HG03095 (cell line): ENCODE results near the gene ZNF579.
"Not testable (repeated sequence)": the region's sequence is repeated elsewhere in the genome, so short reads cannot be mapped to it uniquely, and the experiment has no call there.

Experiments used
- ATAC-seq: cut with Tn5 transposase; IDR thresholded peaks from one replicate; pipeline ENCODE4 v1.9.1; 2021; ENCODE audit warnings: moderate library complexity; ENCODE audit not compliant: unreplicated experiment

Gene ZNF579

DNA sequence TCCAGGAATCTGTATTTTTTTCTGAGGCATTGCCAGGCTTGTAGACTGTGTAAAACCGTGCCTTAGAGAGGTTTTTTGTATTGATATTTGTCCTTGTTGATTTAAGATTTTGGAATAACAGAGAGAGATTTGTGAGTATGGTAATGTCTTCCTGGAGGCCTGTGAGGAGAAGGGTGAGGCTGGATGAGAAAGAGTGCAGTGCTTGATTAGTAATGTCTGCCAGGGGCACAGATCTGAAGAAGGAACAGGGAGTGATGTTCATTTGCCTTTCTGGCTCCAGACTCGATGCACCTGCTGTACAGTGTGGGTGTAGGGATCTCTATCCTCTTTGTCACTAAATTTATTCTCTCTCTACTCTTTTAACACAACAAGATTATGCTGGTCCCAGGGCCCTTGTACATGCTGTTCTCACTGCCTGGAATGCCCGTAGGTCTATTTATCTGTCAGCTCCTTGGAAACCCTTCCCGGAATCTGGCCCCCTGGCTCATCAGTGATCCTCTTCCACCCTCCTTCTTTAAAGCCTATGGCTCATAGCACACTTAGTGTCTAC, 14.4 kb upstream of the ZNF579 start:
- no peak for ATAC-seq

DNA sequence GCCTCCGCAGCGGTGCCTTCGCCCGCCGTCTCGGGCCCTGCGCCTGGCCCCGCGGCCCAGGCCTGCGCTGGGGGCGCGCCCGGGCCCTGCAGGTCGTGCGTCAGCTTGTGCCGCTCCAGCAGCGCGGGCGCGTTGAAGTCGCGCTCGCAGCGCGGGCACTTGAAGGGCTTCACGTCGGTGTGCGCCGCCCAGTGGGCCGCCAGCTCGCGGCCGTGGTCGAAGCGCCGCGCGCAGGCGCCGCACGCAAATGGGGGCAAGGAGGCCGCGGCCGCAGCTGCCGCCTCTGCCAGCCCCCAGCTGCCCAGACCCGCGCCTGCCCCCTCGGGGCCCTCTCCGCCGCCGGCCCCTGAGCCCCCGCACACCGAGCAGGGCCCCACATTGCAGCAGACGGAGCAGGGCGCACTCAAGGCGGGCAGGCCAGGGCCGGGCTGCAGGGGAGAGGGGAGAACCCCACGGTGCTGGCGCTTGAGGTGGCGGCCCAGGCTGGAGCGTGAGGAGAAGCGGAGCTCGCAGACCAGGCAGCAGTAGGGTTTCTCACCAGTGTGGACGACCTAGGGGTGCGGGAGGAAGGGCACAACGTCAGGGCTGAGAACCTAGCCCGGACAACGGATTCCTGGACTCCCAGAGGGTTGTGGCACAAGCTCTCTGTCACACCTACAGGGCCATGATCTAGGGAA, 12.6 kb upstream of the ZNF579 start:
- no peak for ATAC-seq

DNA sequence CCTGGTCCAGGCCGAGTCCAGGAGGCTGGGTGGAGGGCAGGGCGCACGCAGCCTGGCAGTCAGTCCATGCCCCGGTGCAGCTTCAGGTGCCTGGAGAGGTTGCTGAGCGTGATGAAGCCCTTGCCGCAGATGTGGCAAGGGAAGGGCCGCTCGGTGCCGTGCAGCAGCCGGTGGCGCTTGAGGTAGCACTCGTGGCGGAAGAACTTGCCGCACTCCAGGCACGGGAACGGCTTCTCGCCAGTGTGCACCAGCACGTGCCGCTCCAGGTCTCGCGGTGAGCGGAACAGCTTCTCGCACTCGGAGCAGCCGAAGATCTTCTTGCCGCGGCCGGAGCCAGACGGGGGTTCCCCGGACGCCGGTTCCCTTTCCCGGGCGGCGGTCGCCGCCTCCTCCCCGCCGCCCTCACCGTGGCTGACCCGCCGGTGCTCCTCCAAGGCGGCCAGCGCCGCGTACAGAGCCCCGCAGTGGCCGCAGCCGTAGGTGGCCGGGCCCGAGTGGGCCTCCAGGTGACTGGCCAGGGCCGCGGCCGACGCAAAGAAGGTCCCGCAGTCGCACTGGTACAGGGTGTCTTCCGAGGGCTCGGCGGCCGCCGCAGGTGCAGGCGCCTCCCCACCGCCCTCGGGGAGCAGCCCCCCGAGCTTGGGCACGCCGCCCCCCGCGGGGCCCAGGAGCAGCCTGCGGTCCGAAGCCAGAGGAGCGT, 11.9 kb upstream of the ZNF579 start:
- no peak for ATAC-seq

DNA sequence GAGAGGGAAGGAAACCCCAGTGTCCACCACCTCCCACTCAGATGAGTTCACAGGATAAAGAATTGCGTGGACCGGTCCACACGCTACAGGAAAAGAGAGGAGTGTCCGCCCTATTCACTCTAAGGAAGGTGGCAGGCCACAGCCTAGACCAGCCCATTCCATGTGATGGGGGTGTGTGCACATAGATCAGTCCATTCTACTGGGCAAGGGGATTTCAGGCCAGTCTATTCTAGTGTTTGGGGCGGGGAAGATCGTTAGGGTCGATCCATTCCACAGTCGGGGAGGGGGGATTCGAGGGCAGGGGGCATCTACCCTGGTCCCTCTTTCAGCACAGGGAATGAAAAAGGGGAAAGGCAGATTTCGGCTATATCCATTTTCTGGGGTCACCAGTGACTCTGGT, 10.9 kb upstream of the ZNF579 start:
- ATAC-seq, result no peak

DNA sequence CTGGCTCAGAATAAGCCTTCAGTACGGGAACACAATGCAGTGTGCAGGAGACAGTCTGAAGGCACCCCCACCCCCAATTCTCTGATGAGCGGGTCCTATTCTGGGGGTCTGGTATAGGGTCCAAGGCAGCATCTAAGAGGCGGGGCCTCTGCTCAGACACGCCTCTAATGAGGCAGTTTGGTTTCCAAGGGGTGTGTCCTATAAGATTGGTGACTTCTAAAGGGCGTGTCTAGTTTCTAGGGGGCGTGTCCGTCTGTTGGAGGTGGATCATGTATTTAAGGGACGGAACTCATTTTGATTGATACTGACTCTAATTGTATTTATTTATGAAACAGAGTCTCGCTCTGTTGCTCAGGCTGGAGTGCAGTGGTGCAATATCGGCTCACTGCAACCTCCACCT, 10.0 kb upstream of the ZNF579 start:
- no peak for ATAC-seq

DNA sequence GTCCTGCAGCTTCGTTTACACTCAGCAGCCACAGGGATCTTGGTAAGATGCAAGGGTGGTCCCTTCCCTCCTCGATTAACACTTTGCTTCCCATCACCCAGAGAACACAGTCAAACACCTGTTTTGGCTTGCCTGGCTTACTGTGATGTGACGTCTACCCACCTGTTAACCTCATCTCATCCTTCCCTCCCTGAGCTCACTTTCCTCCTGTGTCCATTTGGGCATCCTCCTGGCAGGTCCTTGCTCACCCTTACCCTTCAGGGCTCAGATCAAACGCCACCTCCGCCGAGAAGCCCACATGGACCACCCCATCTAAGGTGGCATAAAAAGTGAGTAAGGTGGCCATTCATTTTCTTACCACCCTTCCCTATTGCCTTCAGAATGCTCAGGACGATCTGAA, 9.5 kb upstream of the ZNF579 start:
- no peak for ATAC-seq

DNA sequence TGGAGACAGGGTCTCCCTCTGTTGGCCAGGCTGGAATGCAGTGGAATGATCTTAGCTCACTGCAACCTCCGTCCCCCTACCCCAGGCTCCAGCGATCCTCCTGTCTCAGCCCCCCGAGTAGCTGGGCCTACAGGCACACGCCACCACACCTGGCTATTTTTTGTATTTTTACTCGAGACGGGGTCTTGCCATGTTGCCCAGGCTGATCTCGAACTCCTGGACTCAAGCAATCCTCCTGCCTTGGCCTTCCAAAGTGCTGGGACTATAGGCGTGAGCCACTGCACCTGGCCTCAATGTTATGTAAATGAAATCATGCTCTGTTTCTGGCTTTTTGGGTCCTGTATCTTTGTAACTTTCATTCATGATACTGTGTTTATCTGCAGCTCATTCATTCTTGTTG, 8.1 kb upstream of the ZNF579 start:
- ATAC-seq, result no peak

DNA sequence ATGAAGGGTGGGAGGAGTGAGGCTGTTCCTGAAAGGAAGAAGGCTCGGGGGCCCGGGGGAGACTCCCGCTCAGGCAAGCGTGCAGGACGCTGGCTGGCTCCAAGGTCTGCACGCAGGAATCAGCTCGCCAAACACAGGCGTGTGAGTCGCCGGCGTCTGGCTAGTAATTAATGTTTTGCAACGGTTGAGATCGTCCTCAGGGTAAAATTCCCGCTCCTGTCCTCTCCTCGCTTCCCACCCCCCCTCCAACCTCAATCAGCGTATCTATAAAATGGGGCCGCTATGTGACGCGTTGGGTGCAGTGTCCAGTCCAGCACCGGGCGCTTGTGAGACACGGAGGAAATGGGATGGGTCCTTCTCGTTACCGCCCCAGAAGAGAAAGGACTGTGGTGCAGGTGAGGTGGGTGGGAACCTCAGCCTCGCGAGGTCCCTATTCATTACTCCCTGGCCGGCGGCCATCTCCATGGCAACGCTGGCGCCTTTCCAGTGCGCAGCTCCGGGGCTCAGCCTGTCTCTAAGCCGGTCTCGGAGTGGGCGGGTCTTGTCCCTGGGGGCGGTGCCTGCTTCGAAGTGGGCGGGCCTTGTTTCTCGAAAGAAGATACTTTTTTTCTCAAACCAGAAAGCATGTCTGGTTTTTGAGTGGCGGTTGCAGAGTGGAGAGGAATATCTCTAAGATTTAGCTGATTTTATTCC, 6.5 kb upstream of the ZNF579 start:
- ATAC-seq, result peak; percentile 79

DNA sequence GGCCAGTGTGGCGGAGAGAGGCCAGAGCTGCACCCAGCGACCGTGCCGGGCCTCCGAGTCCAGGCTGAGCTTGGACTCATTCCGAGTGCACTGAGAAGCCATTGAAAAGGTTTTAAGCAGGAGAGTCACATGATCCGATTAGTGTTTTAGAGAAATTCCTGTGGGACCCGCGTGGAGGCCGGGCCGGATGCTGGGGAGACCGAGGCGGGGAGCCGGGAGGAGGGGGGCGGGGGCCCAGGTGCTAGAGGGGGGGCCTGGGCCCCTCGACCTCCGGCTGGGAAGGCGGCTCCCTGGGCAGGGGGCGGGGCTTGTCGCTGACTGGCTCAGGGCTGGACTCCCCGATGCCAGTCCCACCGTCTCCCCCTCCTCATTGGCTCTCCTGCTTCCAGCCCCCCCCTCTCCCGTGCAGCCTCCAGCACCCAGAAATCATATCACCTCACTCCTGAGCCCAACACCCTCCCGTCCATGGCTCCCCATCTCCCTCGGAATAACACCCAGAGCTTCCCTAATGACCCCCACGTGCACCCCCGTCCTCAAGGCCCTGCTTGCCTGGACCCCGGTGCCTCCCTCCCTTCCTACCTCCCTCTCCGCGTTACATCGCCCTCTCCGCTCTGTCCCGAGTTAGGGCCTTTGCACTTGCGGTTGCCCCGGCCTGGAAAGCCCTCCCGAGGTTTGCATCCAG, 5.2 kb upstream of the ZNF579 start:
- ATAC-seq, result no peak

DNA sequence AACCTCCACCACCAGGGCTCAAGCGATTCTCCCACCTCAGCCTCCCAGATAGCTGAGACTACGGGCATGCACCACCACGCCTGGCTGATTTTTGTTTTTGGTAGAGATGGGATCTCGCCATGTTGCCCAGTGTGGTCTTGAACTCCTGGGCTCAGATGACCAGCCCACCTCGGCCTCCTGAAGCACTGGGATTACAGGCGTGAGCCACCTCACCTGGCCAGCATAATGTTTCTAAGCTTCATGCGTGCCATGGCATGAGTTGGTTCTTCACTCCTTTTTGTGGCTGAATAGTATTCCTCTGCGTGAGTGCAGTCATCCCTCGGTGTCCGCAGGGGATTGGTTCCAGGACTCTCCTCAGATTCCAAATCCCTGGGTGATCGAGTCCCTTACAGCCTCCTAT, 4.2 kb upstream of the ZNF579 start:
- no peak for ATAC-seq

DNA sequence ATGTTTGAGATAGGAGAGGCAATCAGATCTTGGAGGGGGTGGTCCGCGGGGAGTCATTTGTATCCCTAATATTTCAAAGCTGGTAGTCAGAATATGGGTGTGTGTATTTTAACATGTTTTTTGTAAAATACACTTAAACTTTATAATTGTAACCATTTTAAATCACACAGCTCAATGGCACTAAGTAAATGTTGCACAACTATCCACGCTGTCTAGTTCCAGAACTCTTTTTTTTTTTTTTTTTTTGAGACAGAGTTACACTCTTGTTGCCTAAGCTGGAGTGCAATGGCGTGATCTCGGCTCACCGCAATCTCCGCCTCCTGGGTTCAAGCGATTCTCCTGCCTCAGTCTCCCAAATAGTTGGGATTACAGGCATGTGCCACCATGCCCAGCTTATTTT, 3.2 kb upstream of the ZNF579 start:
- ATAC-seq, result not testable (repeated sequence)

DNA sequence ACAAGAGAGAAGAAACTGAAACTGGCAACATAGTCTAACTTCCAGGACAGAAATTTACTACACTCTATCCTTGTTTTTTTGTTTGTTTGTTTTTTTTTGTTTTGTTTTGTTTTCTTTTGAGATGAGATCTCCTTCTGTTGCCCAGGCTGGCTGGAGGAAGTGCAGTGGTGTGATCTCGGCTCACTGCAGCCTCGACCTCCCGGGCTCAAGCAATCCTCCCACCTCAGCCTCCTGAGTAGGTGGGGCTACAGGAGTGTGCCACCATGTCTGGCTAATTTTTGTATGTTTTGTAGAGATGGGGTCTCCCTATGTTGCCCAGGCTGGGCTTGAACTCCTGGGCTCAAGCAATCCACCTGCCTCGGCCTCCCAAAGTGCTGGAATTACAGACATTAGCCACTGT, 1.6 kb upstream of the ZNF579 start:
- not testable (repeated sequence) for ATAC-seq

DNA sequence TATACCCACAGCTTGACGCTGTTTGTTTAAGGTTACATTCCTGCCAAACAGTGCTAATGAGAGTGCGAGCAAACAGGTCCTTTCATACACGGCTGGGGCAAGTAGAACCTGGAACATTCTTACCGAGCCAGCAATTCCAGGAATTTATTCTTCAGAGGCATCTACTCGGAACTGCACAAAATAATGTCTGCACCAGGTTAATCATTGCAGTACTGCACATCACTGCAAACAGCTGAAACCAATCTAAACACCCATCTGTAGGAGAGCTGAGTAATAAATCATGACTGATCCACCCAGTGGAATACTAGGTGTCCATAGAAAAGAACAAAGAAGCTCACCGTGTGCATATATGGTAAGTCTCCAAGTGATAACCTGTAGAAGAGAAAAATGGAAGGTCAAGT, 1.2 kb upstream of the ZNF579 start:
- no peak for ATAC-seq

DNA sequence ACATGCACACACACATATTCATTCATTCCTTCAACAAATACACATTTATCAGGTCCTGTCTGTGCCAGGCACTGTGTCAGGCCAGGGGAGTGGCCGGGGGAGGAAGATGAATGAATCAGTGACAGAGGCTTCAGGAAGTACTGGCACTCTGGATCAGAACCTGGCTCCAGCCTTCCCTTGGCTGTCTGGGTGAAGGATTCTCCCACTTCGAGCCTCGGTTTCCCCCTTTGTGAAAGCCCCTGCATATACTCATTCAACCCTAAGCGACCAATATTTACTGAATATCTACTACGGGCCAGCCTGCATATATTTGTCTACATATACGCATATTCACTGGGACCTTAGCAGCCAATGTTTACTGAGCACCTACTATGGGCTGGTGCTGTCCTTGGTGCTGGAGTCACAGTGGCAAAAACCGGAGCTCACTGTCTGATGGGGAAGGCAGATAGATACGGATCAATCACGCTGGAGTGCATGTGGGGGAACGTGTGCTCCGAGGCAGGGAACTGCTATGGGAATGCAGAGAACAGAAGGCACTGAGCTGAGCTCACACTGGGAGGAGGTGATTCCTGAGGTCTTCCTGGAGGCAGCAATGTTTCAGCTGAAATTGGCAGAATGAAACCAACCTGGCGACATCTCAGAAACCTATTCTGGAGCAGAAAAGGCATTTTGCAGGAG, 636 bp upstream of the ZNF579 start:
- ATAC-seq, result no peak

DNA sequence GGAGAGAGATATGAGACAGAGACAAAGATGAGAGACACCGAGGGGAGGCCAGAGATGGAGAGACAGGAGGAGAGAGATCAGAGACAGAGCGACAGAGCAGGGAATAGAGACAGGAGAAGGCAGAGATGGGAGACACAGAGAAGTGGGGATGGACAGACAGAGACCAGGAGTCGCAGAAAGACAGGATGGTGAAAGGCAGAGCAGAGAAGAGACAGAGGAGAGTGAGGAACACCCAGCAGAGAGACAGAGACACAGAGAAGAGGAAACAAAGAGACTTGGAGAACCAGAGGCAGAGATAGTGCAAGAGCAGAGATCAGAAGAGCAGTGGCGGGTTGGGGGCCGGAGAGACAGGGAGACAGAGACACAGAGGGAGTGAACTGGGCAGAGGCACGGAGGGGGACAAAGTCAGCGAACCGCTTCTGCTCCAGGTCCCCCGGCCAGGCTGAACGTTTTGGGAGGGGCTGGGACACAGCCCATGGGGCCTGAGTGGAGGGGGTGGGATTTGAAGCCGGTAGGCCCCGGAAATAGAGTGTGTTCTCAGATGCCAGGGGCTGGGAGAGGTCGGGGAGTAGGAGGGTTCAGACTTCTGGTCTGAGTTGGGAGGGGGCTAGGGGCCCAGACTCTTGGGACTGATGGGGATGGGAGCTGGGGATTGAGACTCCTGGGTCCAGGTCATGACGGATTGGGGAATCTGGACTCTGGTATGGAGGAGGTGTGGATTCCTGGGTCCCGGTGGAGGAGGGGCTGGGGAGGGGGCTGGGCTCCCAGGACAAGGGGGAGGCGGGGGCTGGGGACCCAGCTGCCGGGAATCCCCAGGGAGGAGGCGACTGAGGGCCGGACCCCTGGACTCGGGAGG, 654 bp downstream of the ZNF579 start:
- ATAC-seq, result no peak

DNA sequence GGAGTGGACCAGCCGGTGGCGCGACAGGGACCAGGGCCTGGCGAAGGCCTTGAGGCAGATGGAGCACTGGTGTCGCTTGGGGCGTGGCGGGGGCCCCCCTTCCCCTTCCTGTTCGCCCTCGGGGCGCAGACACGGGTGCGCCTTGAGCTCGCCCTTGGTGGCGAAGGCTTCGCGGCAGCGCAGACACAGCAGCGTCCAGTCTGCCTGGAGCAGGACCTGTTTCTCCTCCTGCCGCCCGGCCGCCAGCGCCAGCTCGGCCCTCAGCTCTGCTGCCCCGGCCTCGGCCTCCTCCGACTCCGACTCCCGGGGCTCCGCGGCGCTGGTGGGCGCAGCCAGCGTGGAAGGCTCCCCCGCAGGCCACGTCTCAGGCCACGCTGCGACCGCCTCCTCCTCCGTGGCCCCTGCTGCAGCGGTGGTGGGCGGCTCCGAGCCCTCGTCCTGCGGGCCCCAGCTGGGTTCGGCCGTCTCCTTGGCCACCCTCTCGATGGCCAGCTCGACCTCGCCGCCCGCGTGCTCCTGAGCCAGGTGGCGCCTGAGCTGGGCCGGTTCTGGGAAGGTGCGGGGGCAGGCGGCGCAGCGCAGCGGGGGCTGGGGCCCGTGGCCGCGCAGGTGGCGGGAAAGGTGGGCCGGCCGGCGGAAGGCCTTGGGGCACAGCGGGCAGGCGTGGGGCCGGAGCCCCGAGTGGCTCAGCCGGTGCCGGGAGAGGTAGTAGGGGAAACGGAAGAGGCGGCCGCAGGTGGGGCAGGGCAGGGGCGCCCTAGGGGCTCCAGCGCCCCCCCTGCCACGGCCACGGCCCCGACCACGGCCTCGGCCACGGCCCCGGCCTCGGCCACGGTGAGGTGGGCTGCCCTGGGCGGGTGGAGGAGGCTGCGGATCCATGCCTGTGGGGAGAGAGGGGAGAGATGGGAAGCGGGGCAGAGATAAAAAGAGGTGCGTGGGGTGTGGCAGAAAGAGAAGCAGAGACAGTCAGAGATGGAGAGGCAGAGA, 1.6 kb downstream of the ZNF579 start:
- no peak for ATAC-seq

DNA sequence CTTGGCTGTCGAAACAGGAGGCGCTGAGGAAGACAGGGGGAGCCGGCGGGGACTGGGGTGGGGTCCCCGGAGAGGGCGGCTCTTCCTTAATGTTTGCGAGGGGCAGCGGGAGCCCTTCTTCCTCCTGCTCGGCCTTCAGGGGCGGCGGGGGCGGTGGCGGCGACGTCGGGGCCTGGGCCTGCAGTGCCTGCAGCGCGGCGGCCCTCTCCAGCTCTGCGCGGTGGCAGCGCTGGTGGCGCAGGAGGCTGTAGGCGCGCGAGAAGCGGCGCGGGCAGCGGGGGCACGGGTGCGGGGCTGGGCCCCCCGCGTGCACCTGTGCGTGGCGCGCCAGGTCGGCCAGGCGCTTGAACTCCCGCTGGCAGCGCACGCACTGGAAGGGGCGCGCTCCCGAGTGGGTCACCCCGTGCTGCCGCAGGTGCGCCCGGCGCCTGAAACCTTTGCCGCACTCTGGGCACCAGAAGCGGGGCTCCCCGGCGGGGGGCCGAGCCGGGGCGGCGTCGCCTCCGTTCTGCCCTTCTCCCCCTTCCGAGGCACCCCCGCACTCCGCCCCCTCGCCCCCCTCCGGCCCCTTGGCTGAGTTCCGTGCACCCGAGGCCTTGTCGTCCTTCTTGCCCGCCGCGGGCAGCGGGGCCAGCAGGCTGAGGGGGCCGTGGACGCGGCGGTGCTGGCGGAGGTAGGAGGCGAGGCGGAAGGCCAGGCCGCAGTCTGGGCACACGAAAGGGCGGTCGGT, 2.5 kb downstream of the ZNF579 start:
- ATAC-seq, result no peak

DNA sequence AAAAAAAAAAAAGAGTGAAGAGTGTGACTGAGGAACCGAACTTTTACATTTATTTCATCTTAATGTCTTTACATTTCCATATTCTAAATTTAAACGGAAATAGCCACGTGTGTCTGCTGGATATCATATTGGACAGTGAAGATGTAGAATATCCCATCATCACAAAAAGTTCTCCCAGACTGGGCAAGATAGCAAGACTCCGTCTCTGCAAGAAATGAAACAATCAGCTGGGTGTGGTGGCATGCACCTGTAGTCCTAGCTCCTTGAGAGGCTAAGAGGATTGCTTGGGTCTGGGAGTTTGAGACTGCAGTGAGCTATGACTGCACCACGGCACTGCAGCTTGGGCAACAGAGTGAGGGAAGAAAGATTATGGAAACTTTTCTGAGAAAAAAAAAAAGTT, 3.9 kb downstream of the ZNF579 start:
- ATAC-seq, result no peak
